Bronchial epithelial cell (primary cell): ENCODE results near the gene CWC27. TPM values are rescaled to one million over a fixed set of nuclear protein-coding genes. Genes with fewer than 3 reads are reported as not detected.

Experiments used
- DNase-seq: peaks from one replicate; pipeline ENCODE4 v3.0.0-alpha.2; 2010; ENCODE audit warnings: low read depth
- FAIRE-seq: peaks from 2 replicates; lab custom pipeline; 2011; peaks lifted over from hg19 to GRCh38; lab: Jason Lieb, UNC
- H3K27me3 ChIP-seq: 2 replicates; pipeline ENCODE4 v1.5.1; 2011; ENCODE audit warnings: low read length; ENCODE audit not compliant: control insufficient read depth, insufficient read depth
- H3K36me3 ChIP-seq: 2 replicates; pipeline ENCODE4 v1.5.1; 2011; ENCODE audit warnings: low read length; ENCODE audit not compliant: control insufficient read depth, insufficient read depth
- H3K4me3 ChIP-seq: 2 replicates; pipeline ENCODE4 v1.5.1; 2011; ENCODE audit warnings: mild to moderate bottlenecking, low read depth, low read length, control low read depth
- total RNA-seq: library from RNA; depleted of rRNA; stranded (reverse); fragments of >200 nt; gene quantifications from 2 replicates; pipeline ENCODE4 v1.2.1, GENCODE V29; 2014
- TF ChIP-seq, protein P1 (sequence below): IDR thresholded peaks from 2 replicates; pipeline ENCODE4 v1.5.1; 2011; ENCODE audit warnings: mild to moderate bottlenecking, moderate library complexity, low read length, control low read depth, inconsistent platforms; ENCODE audit not compliant: insufficient read depth, severe bottlenecking

Gene CWC27
- total RNA-seq, 1 donor from 2014 or later, result 24.7 TPM

- H3K27me3 ChIP-seq, result no peaks in the 10 kb centered on the region
- no peaks in the 10 kb centered on the region for H3K36me3 ChIP-seq
- H3K4me3 ChIP-seq, result no peak overlapping the region
- TF ChIP-seq, protein P1, sequence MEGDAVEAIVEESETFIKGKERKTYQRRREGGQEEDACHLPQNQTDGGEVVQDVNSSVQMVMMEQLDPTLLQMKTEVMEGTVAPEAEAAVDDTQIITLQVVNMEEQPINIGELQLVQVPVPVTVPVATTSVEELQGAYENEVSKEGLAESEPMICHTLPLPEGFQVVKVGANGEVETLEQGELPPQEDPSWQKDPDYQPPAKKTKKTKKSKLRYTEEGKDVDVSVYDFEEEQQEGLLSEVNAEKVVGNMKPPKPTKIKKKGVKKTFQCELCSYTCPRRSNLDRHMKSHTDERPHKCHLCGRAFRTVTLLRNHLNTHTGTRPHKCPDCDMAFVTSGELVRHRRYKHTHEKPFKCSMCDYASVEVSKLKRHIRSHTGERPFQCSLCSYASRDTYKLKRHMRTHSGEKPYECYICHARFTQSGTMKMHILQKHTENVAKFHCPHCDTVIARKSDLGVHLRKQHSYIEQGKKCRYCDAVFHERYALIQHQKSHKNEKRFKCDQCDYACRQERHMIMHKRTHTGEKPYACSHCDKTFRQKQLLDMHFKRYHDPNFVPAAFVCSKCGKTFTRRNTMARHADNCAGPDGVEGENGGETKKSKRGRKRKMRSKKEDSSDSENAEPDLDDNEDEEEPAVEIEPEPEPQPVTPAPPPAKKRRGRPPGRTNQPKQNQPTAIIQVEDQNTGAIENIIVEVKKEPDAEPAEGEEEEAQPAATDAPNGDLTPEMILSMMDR, result no peak
- peak; percentile 91 for FAIRE-seq
- no peak for DNase-seq
These were observed 200.8 kb downstream of the CWC27 start for GRCh38 chr5:64969578-64969977.

GRCh38 chr5:64971513-64971912 lies 202.8 kb downstream of the CWC27 start:
- DNase-seq (no peak), FAIRE-seq (no peak)
- no peaks in the 10 kb centered on the region for H3K27me3 ChIP-seq
- no peak overlapping the region for H3K4me3 ChIP-seq
- no peaks in the 10 kb centered on the region for H3K36me3 ChIP-seq
- TF ChIP-seq, protein P1, result no peak

GRCh38 chr5:64971990-64972389 lies 203.3 kb downstream of the CWC27 start:
- FAIRE-seq (no peak), DNase-seq (no peak)
- TF ChIP-seq, protein P1, result no peak
- H3K27me3 ChIP-seq, result no peaks in the 10 kb centered on the region
- H3K36me3 ChIP-seq, result no peaks in the 10 kb centered on the region
- H3K4me3 ChIP-seq, result no peak overlapping the region

DNA sequence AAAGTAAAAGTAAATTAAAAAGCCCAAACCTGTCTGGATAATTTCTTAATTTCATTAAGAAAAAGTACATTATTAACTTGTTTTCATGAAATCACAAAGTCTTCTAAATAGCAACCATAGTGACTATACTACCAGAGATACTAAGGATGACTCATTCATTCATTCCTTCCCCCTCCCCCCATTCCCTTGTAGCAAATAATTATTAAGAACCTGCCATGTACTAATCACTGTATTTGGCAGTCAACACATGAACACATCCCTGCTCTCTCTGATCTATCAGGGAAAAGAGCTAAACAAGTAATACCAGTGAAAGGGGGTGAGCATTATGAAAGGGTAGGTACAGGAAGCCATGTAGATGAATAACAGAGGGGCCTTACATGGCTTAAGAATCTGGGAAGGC lies 203.9 kb downstream of the CWC27 start:
- FAIRE-seq (no peak), DNase-seq (peak; percentile 26)
- no peak overlapping the region for H3K4me3 ChIP-seq
- TF ChIP-seq, protein P1, result no peak
- H3K27me3 ChIP-seq, result no peaks in the 10 kb centered on the region
- H3K36me3 ChIP-seq, result no peaks in the 10 kb centered on the region

DNA sequence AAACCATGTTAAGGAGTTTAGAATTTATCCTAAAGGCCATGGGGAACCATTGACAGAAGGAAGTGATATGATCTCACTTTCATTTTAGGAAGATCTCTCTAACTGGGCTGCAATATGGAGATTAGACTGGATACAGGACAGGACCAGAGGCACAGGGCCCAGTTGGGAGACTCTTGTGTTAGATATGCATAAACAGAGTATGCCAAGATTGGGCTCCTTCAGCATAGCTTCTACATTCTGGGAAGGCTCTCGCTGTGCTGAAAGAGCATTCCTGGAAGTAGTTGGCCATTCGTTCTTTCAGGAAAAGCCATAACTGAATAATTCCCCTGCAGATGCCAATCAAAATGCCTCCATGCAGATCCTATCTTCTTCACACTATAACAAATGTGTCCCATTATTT lies 204.5 kb downstream of the CWC27 start:
- TF ChIP-seq, protein P1, result no peak
- no peak overlapping the region for H3K4me3 ChIP-seq
- no peak for FAIRE-seq
- DNase-seq, result no peak
- no peaks in the 10 kb centered on the region for H3K36me3 ChIP-seq
- no peaks in the 10 kb centered on the region for H3K27me3 ChIP-seq

GRCh38 chr5:64977779-64978178 lies 209.0 kb downstream of the CWC27 start:
- Histone ChIP-seq H3K27me3 (no peaks in the 10 kb centered on the region), H3K4me3 (no peak overlapping the region), H3K36me3 (no peaks in the 10 kb centered on the region)
- TF ChIP-seq, protein P1, result no peak
- no peak for FAIRE-seq
- no peak for DNase-seq
